Keratinocyte (primary cell): Measurements from ENCODE around the gene CSH1. TPM values are rescaled to one million over a fixed set of nuclear protein-coding genes. Genes with fewer than 3 reads are reported as not detected.
"Not testable (repeated sequence)": the region's sequence is repeated elsewhere in the genome, so short reads cannot be mapped to it uniquely, and the experiment has no call there.

Source experiments
- DNase-seq: peaks from one replicate; pipeline ENCODE4 v3.0.0-alpha.2; 2011; ENCODE audit warnings: low read depth, missing footprints, low spot score
- FAIRE-seq: peaks from 2 replicates; lab custom pipeline; 2011; peaks lifted over from hg19 to GRCh38; lab: Jason Lieb, UNC
- H2AFZ ChIP-seq: 2 replicates; pipeline ENCODE4 v1.6.0; 2012; ENCODE audit warnings: low read length, control low read depth, inconsistent platforms; ENCODE audit not compliant: control insufficient read depth
- H3K27ac ChIP-seq: 2 replicates; pipeline ENCODE4 v1.5.1; 2011; ENCODE audit warnings: low read length; ENCODE audit not compliant: control insufficient read depth, insufficient read depth
- H3K27me3 ChIP-seq: 3 replicates; pipeline ENCODE4 v1.6.0; 2011; ENCODE audit warnings: low read length; ENCODE audit not compliant: control insufficient read depth, insufficient read depth; ENCODE audit errors: extremely low read depth
- H3K36me3 ChIP-seq, 2 experiments: 2 replicates in 1 of 2; 3 replicates in 1 of 2; pipeline ENCODE4 v1.5.1; 2011; ENCODE audit warnings: low read length in 2 of 2, mild to moderate bottlenecking in 1 of 2; ENCODE audit not compliant: control insufficient read depth in 2 of 2, insufficient read depth in 2 of 2; ENCODE audit errors: extremely low read depth in 1 of 2
- H3K4me1 ChIP-seq: 3 replicates; pipeline ENCODE4 v1.5.1; 2011; ENCODE audit warnings: low read length; ENCODE audit not compliant: control insufficient read depth, insufficient read depth; ENCODE audit errors: extremely low read depth
- H3K4me2 ChIP-seq: 3 replicates; pipeline ENCODE4 v1.6.0; 2011; ENCODE audit warnings: low read depth, low read length; ENCODE audit not compliant: control insufficient read depth, insufficient read depth; ENCODE audit errors: extremely low read depth
- H3K4me3 ChIP-seq, 3 experiments: fragments of 200-600 bp in 1 of 3; sonication (generic) in 1 of 3; 2 replicates in 2 of 3; 3 replicates in 1 of 3; pipeline ENCODE4 v1.5.1; 2011 to 2016; ENCODE audit warnings: low read length in 3 of 3, mild to moderate bottlenecking in 3 of 3, control low read depth in 2 of 3, inconsistent platforms in 1 of 3, low read depth in 1 of 3, mixed read lengths in 1 of 3, mixed run types in 1 of 3, moderate library complexity in 1 of 3; ENCODE audit not compliant: control insufficient read depth in 2 of 3, insufficient read depth in 2 of 3; ENCODE audit errors: extremely low read depth in 1 of 3
- H3K79me2 ChIP-seq: 2 replicates; pipeline ENCODE4 v1.6.0; 2012; ENCODE audit warnings: low read length; ENCODE audit not compliant: control insufficient read depth, insufficient read depth
- H3K9ac ChIP-seq: 3 replicates; pipeline ENCODE4 v1.6.0; 2011; ENCODE audit warnings: low read length; ENCODE audit not compliant: control insufficient read depth, insufficient read depth; ENCODE audit errors: extremely low read depth
- H3K9me1 ChIP-seq: 3 replicates; pipeline ENCODE4 v1.6.0; 2011; ENCODE audit warnings: low read length; ENCODE audit not compliant: control insufficient read depth, insufficient read depth; ENCODE audit errors: extremely low read depth
- H3K9me3 ChIP-seq: 2 replicates; pipeline ENCODE4 v1.5.1; 2012; ENCODE audit warnings: low read depth, low read length; ENCODE audit not compliant: control insufficient read depth
- H4K20me1 ChIP-seq: 3 replicates; pipeline ENCODE4 v1.6.0; 2011; ENCODE audit warnings: low read length; ENCODE audit not compliant: control insufficient read depth, insufficient read depth; ENCODE audit errors: extremely low read depth
- dilution Hi-C: fragments of 300-500 bp; cut with MboI; formaldehyde crosslinking; loops from one replicate; pipeline ENCODE4 v1.7.0; 2020; ENCODE audit warnings: low sequenced_read_pairs; ENCODE audit not compliant: extremely low pct_ligation_motif_present
- polyA plus RNA-seq, 5 experiments: library from polyadenylated mRNA; depleted of rRNA in 3 of 5; stranded (reverse) in 3 of 5; stranded (forward) in 1 of 5; unstranded in 1 of 5; fragments of >200 nt; gene quantifications; 1 replicate in 1 of 5; 2 replicates in 3 of 5; 3 replicates in 1 of 5; pipeline versions ENCODE4 v1.2.1 to v1.2.3, GENCODE V29; 2011 to 2012; ENCODE audit warnings: missing spikeins in 2 of 5, low read depth in 1 of 5, low replicate concordance in 1 of 5

Gene CSH1
- polyA plus RNA-seq, 1 donor (not counting 4 experiments of a cell fraction or from before 2014, with no cell fraction given): not detected

DNA sequence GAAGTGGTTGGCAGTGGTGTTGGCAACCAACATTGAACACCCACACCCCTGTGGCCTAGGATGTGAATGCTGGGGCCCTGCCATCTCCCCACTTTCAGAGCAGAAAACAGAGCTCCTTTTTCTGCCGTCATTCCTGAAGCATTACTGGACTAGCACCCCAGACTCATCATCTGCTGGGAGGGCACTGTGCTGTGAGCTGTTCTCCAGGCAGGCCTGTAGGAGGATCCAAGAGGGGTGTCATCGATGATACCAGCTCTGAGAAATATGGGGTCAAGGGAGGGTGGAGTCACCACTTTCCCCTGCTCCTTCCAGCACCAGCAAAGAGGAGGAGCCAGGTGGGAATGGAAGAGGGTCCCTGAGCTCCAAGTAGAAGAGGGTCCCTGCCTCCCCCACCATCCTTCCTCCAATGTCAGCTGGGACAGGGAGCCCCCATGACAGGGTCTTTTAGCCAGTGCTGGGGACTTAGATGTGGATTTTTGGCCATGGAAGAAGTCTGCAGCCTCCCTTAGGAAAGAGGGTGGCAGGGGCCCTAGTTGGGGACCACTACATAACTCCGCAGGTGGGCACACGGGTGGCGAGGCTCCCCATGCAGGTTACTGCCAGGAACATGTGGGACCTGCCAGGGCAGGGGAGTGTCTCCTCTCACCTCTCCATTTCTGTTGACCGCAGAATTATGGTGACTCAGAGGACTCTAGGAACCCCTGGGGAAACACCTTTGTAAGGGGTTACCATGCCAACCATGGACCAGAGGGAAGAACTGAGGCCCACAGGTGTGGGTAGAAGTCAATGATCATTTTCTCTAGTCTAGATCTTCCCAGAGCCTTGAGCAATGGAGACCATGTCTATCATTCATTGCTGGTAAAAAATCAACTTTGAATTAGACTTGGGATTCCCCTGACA lies 2.8 kb upstream of the CSH1 start:
- H3K9me1 ChIP-seq, FAIRE-seq, H4K20me1 ChIP-seq, H3K4me3 ChIP-seq, H3K4me2 ChIP-seq, dilution Hi-C loops, H3K27ac ChIP-seq, H3K9me3 ChIP-seq, H3K27me3 ChIP-seq, H2AFZ ChIP-seq, H3K36me3 ChIP-seq, DNase-seq, H3K9ac ChIP-seq, H3K4me1 ChIP-seq, H3K79me2 ChIP-seq: not testable (repeated sequence)

DNA sequence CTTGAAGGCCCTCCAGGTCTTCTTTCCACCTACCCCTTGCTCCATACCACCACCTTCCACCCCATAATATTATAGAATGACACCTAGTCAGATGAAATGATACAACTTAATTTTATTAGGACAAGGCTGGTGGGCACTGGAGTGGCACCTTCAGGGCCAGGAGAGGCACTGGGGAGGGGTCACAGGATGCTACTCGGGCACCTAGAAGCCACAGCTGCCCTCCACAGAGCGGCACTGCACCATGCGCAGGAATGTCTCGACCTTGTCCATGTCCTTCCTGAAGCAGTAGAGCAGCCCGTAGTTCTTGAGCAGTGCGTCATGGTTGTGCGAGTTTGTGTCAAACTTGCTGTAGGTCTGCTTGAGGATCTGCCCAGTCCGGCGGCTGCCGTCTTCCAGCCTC lies 1.6 kb downstream of the CSH1 start:
- H3K9me1 ChIP-seq, H3K4me1 ChIP-seq, FAIRE-seq, H3K9me3 ChIP-seq, H3K27me3 ChIP-seq, H3K79me2 ChIP-seq, H3K36me3 ChIP-seq, H3K4me3 ChIP-seq, H3K9ac ChIP-seq, dilution Hi-C loops, H3K27ac ChIP-seq, H3K4me2 ChIP-seq, DNase-seq, H2AFZ ChIP-seq, H4K20me1 ChIP-seq: not testable (repeated sequence)

GRCh38 chr17:63894021-63894420 lies 2.4 kb downstream of the CSH1 start:
- FAIRE-seq, H4K20me1 ChIP-seq, H3K9me3 ChIP-seq: not testable (repeated sequence)

DNA sequence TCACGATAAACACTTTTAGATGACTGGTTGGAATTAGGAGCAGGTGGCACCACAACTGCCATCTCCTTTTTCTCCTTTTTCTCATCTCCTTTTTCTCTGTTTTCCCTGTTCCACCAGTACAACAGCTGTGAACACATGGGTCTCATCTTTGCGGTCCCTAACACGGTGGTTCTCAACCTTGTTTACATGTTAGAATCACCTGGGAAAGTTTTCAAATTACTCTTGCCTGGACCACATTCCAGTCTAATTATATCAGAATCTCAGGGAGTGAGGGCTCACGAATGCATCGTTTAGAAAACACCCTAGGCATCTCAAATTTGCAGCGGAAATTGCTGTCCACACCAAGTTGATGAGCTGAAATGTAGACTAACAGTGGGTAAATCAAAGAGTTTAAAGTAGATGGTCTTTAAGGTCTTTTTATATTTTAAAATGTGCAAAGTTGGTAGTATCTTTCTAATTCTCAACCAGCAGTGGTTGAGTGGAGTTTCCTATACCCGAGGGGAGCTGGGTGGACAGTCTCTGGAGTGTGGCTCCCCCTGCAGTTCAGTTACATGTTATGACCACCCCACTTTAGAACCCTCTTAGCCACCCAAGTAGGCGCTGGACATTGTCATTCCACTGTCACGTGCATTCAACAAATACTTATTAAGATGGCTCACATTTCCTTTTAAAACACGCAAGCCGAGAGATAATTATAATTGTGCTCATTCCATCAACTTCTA lies 3.9 kb downstream of the CSH1 start:
- H3K4me3 ChIP-seq, H3K27ac ChIP-seq, H3K4me1 ChIP-seq, DNase-seq, H3K9me1 ChIP-seq, H2AFZ ChIP-seq, H3K4me2 ChIP-seq, H3K9me3 ChIP-seq, H3K9ac ChIP-seq, FAIRE-seq, H3K36me3 ChIP-seq, H4K20me1 ChIP-seq, H3K27me3 ChIP-seq, dilution Hi-C loops, H3K79me2 ChIP-seq: not testable (repeated sequence)

More at GRCh38 chr17:63894021-63894420, 2.4 kb downstream of the CSH1 start:
- DNase-seq, H3K4me3 ChIP-seq, H3K9ac ChIP-seq, H3K9me1 ChIP-seq, dilution Hi-C loops, H3K27ac ChIP-seq, H3K36me3 ChIP-seq, H3K4me2 ChIP-seq, H2AFZ ChIP-seq, H3K27me3 ChIP-seq, H3K4me1 ChIP-seq, H3K79me2 ChIP-seq: not testable (repeated sequence)
